PC-9 (cell line): Measurements from ENCODE around the gene TSPAN12. TPM values are rescaled to one million over a fixed set of nuclear protein-coding genes. Genes with fewer than 3 reads are reported as not detected.
A peak's percentile ranks its signal among the peaks of the same experiment; 100 is the strongest.

Experiments
- BruUV-seq: library from RNA; stranded (reverse); fragments of 400-500 nt; replicated peaks from 2 replicates; lab custom pipeline; 2021; lab: Mats Ljungman, UMichigan
- CTCF ChIA-PET: fragments of 300-600 bp; sonication (Branson Sonifier 250); formaldehyde crosslinking; loops from one replicate; lab custom pipeline; 2022; ENCODE audit warnings: antibody characterized with exemption; lab: Charles Lee
- POLR2A ChIA-PET: fragments of 300-600 bp; sonication (Branson Sonifier 250); formaldehyde crosslinking; loops from one replicate; lab custom pipeline; 2022; ENCODE audit warnings: antibody characterized with exemption; ENCODE audit not compliant: unreplicated experiment; lab: Charles Lee
- DNase-seq, 2 experiments: peaks; one replicate each; pipeline versions ENCODE4 v3.0.0 to v3.0.0-alpha.2; 2015 to 2022; ENCODE audit warnings: mixed read lengths in 1 of 2
- H2AFZ ChIP-seq: fragments of 200-600 bp; sonication (generic); 2 replicates; pipeline ENCODE4 v1.8.1; 2017; ENCODE audit warnings: antibody characterized with exemption
- H3F3A ChIP-seq: fragments of 200-600 bp; sonication (generic); 2 replicates; pipeline ENCODE4 v1.8.1; 2017; ENCODE audit warnings: antibody characterized with exemption, mild to moderate bottlenecking, low read depth; ENCODE audit not compliant: insufficient read depth
- H3K27ac ChIP-seq: fragments of 200-600 bp; sonication (generic); 2 replicates; pipeline ENCODE4 v1.6.1; 2016; ENCODE audit warnings: mixed run types
- H3K27me3 ChIP-seq: fragments of 200-600 bp; sonication (generic); 2 replicates; pipeline ENCODE4 v1.6.1; 2016; ENCODE audit warnings: low read depth, mixed run types; ENCODE audit not compliant: insufficient read depth
- H3K36me3 ChIP-seq: fragments of 200-600 bp; sonication (generic); 2 replicates; pipeline ENCODE4 v1.6.1; 2016; ENCODE audit warnings: low read depth, mixed run types
- H3K4me1 ChIP-seq: fragments of 200-600 bp; sonication (generic); replicated peaks from 2 replicates; pipeline ENCODE4 v1.6.1; 2016; ENCODE audit warnings: mixed run types; ENCODE audit not compliant: insufficient read depth
- H3K4me2 ChIP-seq: fragments of 200-600 bp; sonication (generic); 2 replicates; pipeline ENCODE4 v1.6.1; 2017; ENCODE audit warnings: mixed run types
- H3K4me3 ChIP-seq: fragments of 200-600 bp; sonication (generic); 2 replicates; pipeline ENCODE4 v1.6.1; 2016; ENCODE audit warnings: mixed run types
- H3K79me2 ChIP-seq: fragments of 200-600 bp; sonication (generic); 2 replicates; pipeline ENCODE4 v1.6.1; 2017; ENCODE audit warnings: low read depth, mixed run types
- H3K9me2 ChIP-seq: fragments of 200-600 bp; sonication (generic); 2 replicates; pipeline ENCODE4 v1.8.1; 2017; ENCODE audit warnings: mild to moderate bottlenecking; ENCODE audit not compliant: insufficient read depth
- H3K9me3 ChIP-seq: fragments of 200-600 bp; sonication (generic); 2 replicates; pipeline ENCODE4 v1.8.1; 2016; ENCODE audit warnings: low read depth; ENCODE audit not compliant: insufficient read depth
- H4K20me1 ChIP-seq: fragments of 200-600 bp; sonication (generic); 2 replicates; pipeline ENCODE4 v1.8.1; 2017; ENCODE audit not compliant: insufficient read depth
- CTCF ChIP-seq: fragments of 200-600 bp; sonication (generic); conservative IDR thresholded peaks from 2 replicates; pipeline ENCODE4 v1.6.1; 2017; ENCODE audit warnings: mixed run types, antibody characterized with exemption, mild to moderate bottlenecking, moderate library complexity
- EZH2 ChIP-seq: fragments of 200-600 bp; sonication (generic); IDR thresholded peaks from 2 replicates; pipeline ENCODE4 v1.8.0; 2017; ENCODE audit warnings: antibody characterized with exemption, low read depth
- intact Hi-C: fragments of 100-400 bp; cut with micrococcal nuclease; formaldehyde crosslinking; loops from one replicate; pipeline ENCODE4 v1.10.0; 2022; ENCODE audit not compliant: unreplicated experiment
- total RNA-seq: library from RNA; stranded (reverse); gene quantifications from 2 replicates; pipeline ENCODE4 v1.2.3, GENCODE V29; 2021

Gene TSPAN12
- total RNA-seq, 1 experiment from 2014 or later, result 5.8 TPM

GRCh38 chr7:120807390-120807789, 50.6 kb downstream of the TSPAN12 start:
- Histone ChIP-seq H3F3A (no peaks in the 10 kb centered on the region), H3K4me1 (no peaks in the 10 kb centered on the region), H3K27ac (no peak overlapping the region), H4K20me1 (no peaks in the 10 kb centered on the region), H3K36me3 (no peaks in the 10 kb centered on the region), H3K27me3 (no peaks in the 10 kb centered on the region), H3K9me3 (no peaks in the 10 kb centered on the region), H2AFZ (no peak overlapping the region), H3K4me2 (no peak overlapping the region), H3K79me2 (no peaks in the 10 kb centered on the region), H3K4me3 (no peak overlapping the region), H3K9me2 (no peaks in the 10 kb centered on the region)
- intact Hi-C loops, result loop anchor here (5.0 kb wide), 1 partner anchor 300 kb away; no protein-coding TSS in a partner anchor
- TF ChIP-seq CTCF, result no peak
- TF ChIP-seq EZH2, result no peak
- BruUV-seq, result no TSS peak
- POLR2A ChIA-PET, result no interaction called here
- CTCF ChIA-PET, result interaction anchor here (1.3 kb wide), 1 partner anchor 134 kb away, joined by 4 read pairs; no protein-coding TSS in a partner anchor
- no peak for DNase-seq

- no peaks in the 10 kb centered on the region for H3K9me2 ChIP-seq
- TF ChIP-seq EZH2, result no peak
- TF ChIP-seq CTCF, result no peak
- no peak overlapping the region for H3K27ac ChIP-seq
- no peaks in the 10 kb centered on the region for H4K20me1 ChIP-seq
- no peaks in the 10 kb centered on the region for H3K4me1 ChIP-seq
- ChIA-PET CTCF (interaction anchor here (1.3 kb wide), 1 partner anchor 135 kb away, joined by 4 read pairs; no protein-coding TSS in a partner anchor), POLR2A (no interaction called here)
- no peaks in the 10 kb centered on the region for H3K79me2 ChIP-seq
- no peaks in the 10 kb centered on the region for H3K27me3 ChIP-seq
- no peak overlapping the region for H3K4me2 ChIP-seq
- no peak overlapping the region for H3K4me3 ChIP-seq
- intact Hi-C loops, result loop anchor here (1.0 to 5.0 kb wide), 2 partner anchors 135 to 301 kb away; no protein-coding TSS in a partner anchor
- H3F3A ChIP-seq, result no peaks in the 10 kb centered on the region
- H2AFZ ChIP-seq, result no peak overlapping the region
- BruUV-seq, result no TSS peak
- H3K9me3 ChIP-seq, result no peaks in the 10 kb centered on the region
- DNase-seq, result no peak
- no peaks in the 10 kb centered on the region for H3K36me3 ChIP-seq
These were observed 51.3 kb downstream of the TSPAN12 start for GRCh38 chr7:120806669-120807068.

GRCh38 chr7:120805636-120806388, 52.1 kb downstream of the TSPAN12 start:
- CTCF ChIA-PET, result interaction anchor here (0.6 to 1.3 kb wide), 5 partner anchors 14 to 1189 kb away, joined by 3 to 14 read pairs (median 4); no protein-coding TSS in a partner anchor

More at GRCh38 chr7:120805636-120806388, 52.1 kb downstream of the TSPAN12 start:
- DNase-seq, result peak in 1 of 2 experiments; percentile 51
- H3K36me3 ChIP-seq, result no peaks in the 10 kb centered on the region
- no peaks in the 10 kb centered on the region for H3K9me3 ChIP-seq
- no peaks in the 10 kb centered on the region for H3F3A ChIP-seq
- peak; percentile 91 for TF ChIP-seq CTCF
- no peak for TF ChIP-seq EZH2
- POLR2A ChIA-PET, result no interaction called here
- H2AFZ ChIP-seq, result no peak overlapping the region
- BruUV-seq, result no TSS peak
- no peak overlapping the region for H3K27ac ChIP-seq
- H4K20me1 ChIP-seq, result no peaks in the 10 kb centered on the region
- no peaks in the 10 kb centered on the region for H3K9me2 ChIP-seq
- H3K4me1 ChIP-seq, result no peaks in the 10 kb centered on the region
- no peaks in the 10 kb centered on the region for H3K27me3 ChIP-seq
- no peaks in the 10 kb centered on the region for H3K79me2 ChIP-seq
- H3K4me2 ChIP-seq, result no peak overlapping the region
- intact Hi-C loops, result loop anchor here (1.0 to 5.0 kb wide), 2 partner anchors 135 to 301 kb away; no protein-coding TSS in a partner anchor
- H3K4me3 ChIP-seq, result no peak overlapping the region
